HG03045 (cell line): ENCODE results near the gene ZXDC.

Experiments
- ATAC-seq: cut with Tn5 transposase; IDR thresholded peaks from one replicate; pipeline ENCODE4 v1.9.1; 2021; ENCODE audit warnings: mild to moderate bottlenecking, moderate library complexity; ENCODE audit not compliant: unreplicated experiment

The ZXDC gene

DNA sequence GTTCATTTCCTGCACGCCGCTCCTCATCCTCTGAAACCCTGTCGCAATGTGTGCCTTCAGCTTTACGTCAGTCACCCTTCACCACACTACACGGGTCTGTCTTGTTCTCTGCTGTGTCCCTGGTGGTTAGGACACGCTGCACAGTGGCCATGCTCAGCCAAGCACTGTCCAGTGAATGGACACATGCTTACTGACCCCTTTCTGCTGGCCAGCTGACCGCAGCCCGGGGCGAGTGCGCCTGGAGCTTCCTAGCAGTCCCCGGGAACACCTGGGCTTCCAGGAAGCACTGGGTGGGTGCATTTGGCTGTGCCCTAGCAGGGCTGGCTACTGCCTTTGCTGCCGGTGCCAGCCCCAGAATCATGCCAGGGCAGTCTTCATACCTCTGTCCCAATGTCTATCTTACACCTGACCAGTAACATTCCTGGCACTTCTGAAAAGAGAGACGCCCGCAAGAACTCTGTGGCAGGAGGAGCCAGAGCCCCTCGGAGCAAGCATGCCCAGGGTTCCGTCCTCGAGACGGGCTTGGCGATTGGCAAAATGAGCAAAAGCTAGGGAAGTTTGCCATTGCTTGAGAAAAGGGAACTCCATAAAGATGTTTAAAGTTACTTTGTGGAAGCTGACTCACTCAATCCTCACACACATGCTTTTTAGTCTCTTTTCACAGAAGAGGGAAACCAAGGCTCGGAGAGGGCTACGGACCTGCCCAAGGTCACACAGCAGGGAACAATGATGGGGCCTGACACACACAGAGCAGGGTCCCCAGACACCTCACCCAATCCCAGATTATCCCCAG, 15.7 kb upstream of the ZXDC start:
- no peak for ATAC-seq

DNA sequence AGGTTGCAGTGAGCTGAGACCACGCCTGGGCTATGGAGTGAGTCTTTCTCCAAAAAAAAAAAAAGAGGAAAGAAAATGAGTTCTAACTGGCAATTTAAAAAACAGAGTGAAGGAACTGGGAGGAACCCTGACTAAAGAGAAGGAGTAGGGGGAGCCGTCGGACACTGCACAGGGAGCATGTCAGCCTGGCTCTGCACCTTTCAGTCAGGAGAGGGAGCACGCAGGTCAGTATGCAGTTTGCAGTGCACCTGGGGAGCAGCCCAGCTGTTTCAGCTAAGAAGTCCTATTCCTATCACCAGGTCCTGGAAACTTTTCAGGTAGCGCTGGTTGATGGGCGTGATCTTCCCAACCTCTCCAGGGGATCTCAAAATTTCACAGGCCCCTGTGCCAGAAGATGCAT, 14.9 kb upstream of the ZXDC start:
- no peak for ATAC-seq

- ATAC-seq = no peak
Measured at GRCh38 chr3:126488886-126489569, 13.3 kb upstream of the ZXDC start.

GRCh38 chr3:126488185-126488584, 12.5 kb upstream of the ZXDC start:
- ATAC-seq = no peak

DNA sequence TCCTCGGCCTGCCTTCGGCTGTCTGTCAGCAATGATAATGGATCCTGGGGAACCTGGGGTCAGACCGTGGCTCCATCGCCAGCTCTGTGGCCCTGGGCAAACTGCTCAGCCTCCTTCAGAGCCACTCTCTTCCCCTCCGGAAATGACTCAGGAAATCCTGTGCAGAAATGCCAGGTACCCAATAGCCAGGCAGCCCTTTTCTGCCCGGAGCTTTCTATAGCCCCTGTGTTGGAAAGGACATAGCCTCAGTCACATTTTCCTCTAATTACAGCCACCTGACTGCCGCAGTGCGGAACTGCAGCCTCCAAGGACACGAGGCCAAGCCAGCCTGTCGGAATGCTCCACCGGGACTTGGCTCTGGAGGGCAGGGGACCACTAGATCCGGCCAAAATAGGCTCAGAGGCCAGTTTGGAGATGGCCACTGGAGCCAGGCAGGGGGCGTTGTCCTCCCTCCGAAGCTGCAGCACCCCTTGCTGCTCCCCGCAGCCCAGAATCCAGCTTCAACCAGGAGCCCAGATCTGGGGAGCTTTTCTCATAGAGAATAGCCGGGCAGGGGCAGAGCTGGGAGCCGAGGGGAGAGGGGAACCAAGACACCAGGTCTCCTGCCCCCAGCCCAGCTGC, 11.6 kb upstream of the ZXDC start:
- no peak for ATAC-seq

DNA sequence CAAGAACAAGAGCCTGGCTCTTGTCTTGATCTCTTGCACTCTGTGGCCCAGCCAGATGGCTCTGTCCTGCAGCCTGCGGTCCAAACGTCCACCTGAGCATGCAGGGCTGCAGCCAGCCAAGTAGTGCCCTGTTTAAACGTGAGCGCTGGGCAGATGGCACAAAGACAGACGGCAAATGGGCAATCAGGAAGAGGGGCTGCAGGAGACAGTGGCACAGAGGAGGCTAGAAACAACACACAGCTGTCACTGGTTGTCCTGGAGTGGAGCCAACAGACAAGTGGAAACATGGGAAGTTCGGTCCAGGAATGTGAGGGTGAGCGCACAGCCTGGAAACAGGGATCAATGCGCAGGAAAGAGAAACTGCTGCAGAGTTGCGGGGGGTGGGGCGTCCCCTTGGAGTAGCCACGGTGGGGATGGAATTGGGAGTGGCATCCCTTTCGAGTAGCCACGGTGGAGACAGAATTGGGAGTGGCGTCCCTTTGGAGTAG, 10.7 kb upstream of the ZXDC start:
- no peak for ATAC-seq

DNA sequence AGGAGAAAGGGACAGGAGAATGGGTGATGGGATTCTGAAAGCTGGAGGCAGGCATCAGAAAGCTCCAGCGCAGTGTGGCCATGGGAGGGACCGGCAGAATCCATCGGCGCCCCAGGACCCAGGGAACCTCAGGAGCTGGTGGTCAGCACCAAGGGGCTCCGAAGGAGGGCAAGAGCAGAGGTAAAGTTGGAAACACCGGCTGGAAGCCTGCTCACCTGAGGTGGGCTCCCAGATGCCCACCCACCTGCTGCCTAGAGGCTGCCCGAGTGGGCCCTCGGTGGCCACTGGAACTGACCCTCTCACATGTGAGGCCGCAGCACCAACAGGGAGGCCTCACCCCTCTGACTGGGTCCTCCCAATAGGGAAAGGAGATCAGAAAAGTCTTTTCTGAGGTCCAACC, 10.3 kb upstream of the ZXDC start:
- no peak for ATAC-seq

- no peak for ATAC-seq
Measured at GRCh38 chr3:126485176-126485897, 9.6 kb upstream of the ZXDC start.

DNA sequence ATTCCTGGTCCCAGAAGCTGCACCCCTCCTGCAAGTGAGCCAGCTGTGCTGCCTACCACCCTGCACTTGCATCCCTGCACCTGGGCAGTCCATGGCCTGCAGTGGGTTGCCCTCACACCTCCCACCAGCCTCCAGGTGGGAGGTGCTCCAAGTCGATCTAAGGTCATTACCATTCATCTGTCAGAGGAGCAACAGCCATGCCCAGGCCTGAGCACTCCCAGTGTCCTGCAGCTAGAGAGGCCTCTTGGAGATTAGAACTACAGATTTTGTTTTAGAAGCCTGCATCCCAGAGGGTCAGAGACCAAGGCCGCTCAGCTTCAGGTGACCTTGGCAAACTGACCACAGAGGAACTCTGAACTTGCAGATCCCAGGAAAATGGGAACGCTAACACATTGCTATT, 9.0 kb upstream of the ZXDC start:
- ATAC-seq = no peak

- no peak for ATAC-seq
Measured at GRCh38 chr3:126484148-126484547, 8.5 kb upstream of the ZXDC start.

DNA sequence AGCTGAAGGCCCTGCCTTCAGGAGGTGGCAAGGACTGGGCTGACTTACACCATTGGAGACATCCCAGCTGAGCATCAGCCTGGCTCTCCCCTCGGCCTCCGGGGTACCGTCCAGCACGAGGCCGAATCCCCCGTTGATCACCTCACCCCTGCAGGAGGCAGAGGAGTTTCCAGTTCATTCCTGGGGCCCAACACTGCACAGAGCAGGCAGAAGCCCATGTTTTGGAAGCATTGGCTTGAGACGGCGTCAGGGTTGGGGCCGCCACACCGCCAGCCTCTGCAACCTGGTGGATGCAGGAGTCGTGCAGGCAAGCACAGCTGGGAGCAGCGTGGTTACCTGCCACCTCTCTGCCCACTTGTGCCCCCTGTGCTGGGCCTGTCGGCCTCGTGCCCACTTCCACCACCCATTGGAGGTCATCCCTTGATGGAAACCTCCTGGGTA, 7.7 kb upstream of the ZXDC start:
- no peak for ATAC-seq

DNA sequence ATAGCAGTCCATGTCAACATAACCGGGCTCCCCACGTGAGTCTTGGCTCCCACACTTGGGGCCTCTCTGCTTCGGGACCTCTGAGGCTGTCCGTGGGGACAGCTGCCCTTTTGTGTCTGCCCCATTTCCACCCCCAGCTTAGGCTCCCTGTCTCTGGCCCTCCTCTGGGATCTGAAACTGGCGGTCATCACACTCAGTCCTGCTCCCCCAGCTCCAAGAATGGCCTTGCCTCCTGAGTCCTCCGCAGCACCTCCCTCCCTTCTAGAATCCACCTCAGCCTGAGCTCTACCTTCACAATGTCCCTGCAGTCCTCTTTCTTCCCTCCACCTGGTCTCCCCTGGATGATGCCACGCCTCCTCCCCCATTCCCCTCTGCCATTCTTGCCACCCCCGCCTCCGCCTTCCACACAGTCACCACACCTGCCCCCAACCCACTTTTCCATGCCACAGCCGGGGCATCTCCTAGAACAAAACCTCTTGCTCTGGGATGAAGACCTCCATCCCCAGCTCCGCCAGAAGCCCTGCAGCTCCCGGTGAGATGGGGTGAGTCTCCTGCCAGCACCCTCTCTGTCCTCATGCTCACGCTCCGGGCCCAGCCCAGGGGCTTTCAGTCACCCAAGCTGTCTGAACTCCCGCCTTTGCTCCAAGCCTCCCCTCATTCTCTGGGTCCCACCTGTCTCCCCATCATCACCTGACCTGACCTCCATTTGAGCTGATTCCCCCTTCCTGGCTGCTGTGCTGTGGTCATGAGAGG, 7.0 kb upstream of the ZXDC start:
- ATAC-seq = no peak

- ATAC-seq = no peak
Measured at GRCh38 chr3:126481808-126482502, 6.3 kb upstream of the ZXDC start.

DNA sequence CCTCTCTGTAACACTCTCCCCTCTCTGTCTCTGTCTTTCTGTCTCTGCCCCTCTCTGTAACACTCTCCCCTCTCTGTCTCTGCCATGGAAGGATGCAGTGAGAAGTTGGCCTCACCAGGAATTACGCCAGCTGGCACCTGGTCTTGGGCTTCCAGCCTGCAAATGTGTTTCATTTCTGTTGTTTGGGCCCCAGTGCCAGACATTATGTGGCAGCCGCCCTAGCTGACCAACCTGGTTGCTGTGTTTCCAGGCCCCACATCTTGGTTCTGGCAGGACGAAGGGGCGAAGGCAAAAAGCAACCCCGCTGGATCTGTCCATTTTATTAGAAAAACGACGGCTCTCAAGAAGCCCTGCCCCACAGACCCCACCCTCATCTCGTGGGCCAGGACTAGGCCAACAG, 5.2 kb upstream of the ZXDC start:
- ATAC-seq = no peak

DNA sequence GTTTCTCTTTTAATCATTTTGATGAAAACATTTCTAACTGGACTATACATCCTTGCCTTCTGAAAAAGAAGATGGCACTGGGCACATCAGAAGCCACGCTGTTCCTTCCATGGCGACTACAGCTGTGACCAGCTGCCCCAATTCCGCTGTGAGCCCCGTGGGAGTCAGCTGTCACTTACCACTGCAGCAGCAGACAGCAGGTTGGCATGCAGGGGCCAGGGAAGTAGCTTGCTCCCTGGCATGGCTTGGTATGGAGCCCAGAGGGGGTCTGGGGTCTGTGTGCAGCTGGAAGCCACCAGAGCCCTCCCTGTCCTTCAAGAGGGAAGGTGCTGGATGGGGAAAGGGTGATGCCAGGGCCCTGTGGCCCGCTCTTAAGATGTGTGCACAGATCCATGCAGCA, 4.5 kb upstream of the ZXDC start:
- no peak for ATAC-seq

- ATAC-seq = no peak
Measured at GRCh38 chr3:126479642-126480041, 4.0 kb upstream of the ZXDC start.

GRCh38 chr3:126478581-126479310, 3.1 kb upstream of the ZXDC start:
- ATAC-seq = no peak

DNA sequence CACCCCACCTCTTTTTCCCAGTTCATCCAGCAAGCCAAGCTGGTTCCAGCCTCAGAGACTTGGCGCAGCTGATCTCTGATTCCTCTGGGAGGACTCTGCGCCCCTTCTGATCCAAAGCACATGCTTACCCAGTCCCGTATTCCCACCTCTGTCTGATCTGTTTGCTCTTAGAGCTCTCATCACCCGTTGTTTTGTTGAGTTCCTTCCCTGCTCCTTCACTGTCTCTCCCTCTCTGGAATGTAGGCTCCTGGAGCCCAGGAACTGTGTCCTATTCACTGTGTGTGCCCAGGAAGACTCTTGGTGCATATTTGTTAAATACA, 1.3 kb upstream of the ZXDC start:
- ATAC-seq = no peak
